Left cardiac atrium (tissue), 4 donors: ENCODE results near the gene CDKN2D. TPM values are rescaled to one million over a fixed set of nuclear protein-coding genes. Genes with fewer than 3 reads are reported as not detected.
"Not testable (repeated sequence)": the region's sequence is repeated elsewhere in the genome, so short reads cannot be mapped to it uniquely, and the experiment has no call there.

Experiments used
- ATAC-seq, 2 donors: fragments of 200-7000 bp; cut with Tn5 transposase; one replicate each; pipeline ENCODE4 v1.9.1; 2020; ENCODE audit warnings: mild to moderate bottlenecking in 2 of 2, moderate library complexity in 2 of 2
- DNase-seq: peaks from one replicate; pipeline ENCODE4 v3.0.0-alpha.2; 2020
- intact Hi-C, 2 donors: fragments of 100-400 bp; cut with DNase I; formaldehyde crosslinking; loops; one replicate each; pipeline versions ENCODE4 v1.14.1 to v1.15.1; 2022 to 2023
- total RNA-seq, 2 donors: library from RNA; stranded (reverse); fragmentation: NEBNext Ultra II Directional; extraction: Animal tissue kit (Norgen Biotek cat#: 25700); gene quantifications; one replicate each; pipeline ENCODE4 v1.2.1, GENCODE V29; 2021
- donor health status: DM: no; HTN: yes; CAD: no.
- donor health status: DM: no; HTN: yes; CAD: no; lungs with severe emphysema.
- donor health status: DM: yes; HTN: yes; CAD: no.
- donor health status: Dilated cardiomyopathy.

Gene CDKN2D
- total RNA-seq, 2 donors from 2014 or later, result 6.6 TPM

GRCh38 chr19:10583036-10583776 lies 14.4 kb upstream of the CDKN2D start:
- ATAC-seq, result no peak
- DNase-seq, result no peak
- intact Hi-C loops, result loop anchor here (2.0 to 5.0 kb wide), 2 partner anchors 60 to 114 kb away; no protein-coding TSS in a partner anchor

- no peak for DNase-seq
- intact Hi-C loops, result loop anchor here (2.0 to 5.0 kb wide), 2 partner anchors 61 to 115 kb away; no protein-coding TSS in a partner anchor
Observed at GRCh38 chr19:10582091-10582490, 13.3 kb upstream of the CDKN2D start.

GRCh38 chr19:10580979-10581631 lies 12.3 kb upstream of the CDKN2D start:
- intact Hi-C loops, result loop anchor here (1.0 to 5.0 kb wide), 2 partner anchors 63 to 116 kb away; no protein-coding TSS in a partner anchor
- DNase-seq, result peak; percentile 88
- ATAC-seq, result peak; percentile 83 to 92

More at GRCh38 chr19:10582091-10582490, 13.3 kb upstream of the CDKN2D start:
- ATAC-seq, result no peak

GRCh38 chr19:10577951-10578350 lies 9.2 kb upstream of the CDKN2D start:
- intact Hi-C loops, result no loop called here
- DNase-seq (no peak), ATAC-seq (no peak)

- no peak for DNase-seq
- intact Hi-C loops, result no loop called here
- no peak for ATAC-seq
Observed at GRCh38 chr19:10575011-10575716, 6.4 kb upstream of the CDKN2D start.

GRCh38 chr19:10574462-10574861 lies 5.7 kb upstream of the CDKN2D start:
- ATAC-seq, result no peak
- intact Hi-C loops, result no loop called here
- no peak for DNase-seq

GRCh38 chr19:10573793-10574192 lies 5.0 kb upstream of the CDKN2D start:
- DNase-seq, ATAC-seq, intact Hi-C loops: not testable (repeated sequence)

GRCh38 chr19:10568062-10568825 lies 535 bp downstream of the CDKN2D start:
- no peak for DNase-seq
- intact Hi-C loops, result loop anchor here in 1 of 2 donors (10.0 kb wide), 1 partner anchor 63 kb away; the partner anchor contains the start of gene KEAP1

GRCh38 chr19:10567656-10568055 lies 1.1 kb downstream of the CDKN2D start:
- intact Hi-C loops, result loop anchor here in 1 of 2 donors (10.0 kb wide), 1 partner anchor 63 kb away; the partner anchor contains the start of gene KEAP1
- no peak for ATAC-seq

More at GRCh38 chr19:10568062-10568825, 535 bp downstream of the CDKN2D start:
- peak in 1 of 2 donors; percentile 5 for ATAC-seq

GRCh38 chr19:10566658-10567410 lies 1.9 kb downstream of the CDKN2D start:
- ATAC-seq (no peak), DNase-seq (peak; percentile 39)
- intact Hi-C loops, result loop anchor here in 1 of 2 donors (10.0 kb wide), 1 partner anchor 62 kb away; the partner anchor contains the start of gene KEAP1

More at GRCh38 chr19:10567656-10568055, 1.1 kb downstream of the CDKN2D start:
- DNase-seq, result no peak

GRCh38 chr19:10566408-10566657 lies 2.4 kb downstream of the CDKN2D start:
- ATAC-seq (no peak), DNase-seq (no peak)
- intact Hi-C loops, result loop anchor here in 1 of 2 donors (10.0 kb wide), 1 partner anchor 62 kb away; the partner anchor contains the start of gene KEAP1

GRCh38 chr19:10565567-10566407 lies 3.0 kb downstream of the CDKN2D start, which contains the start of gene KRI1:
Gene KRI1, minus strand, starts transcription at chr19:10566010. Its CDS starts 11 bp downstream, at chr19:10565999.
- peak; percentile 87 to 88 for ATAC-seq
- intact Hi-C loops, result loop anchor here in 1 of 2 donors (10.0 kb wide), 1 partner anchor 61 kb away; the partner anchor contains the start of gene KEAP1
- DNase-seq, result peak; percentile 99

GRCh38 chr19:10565028-10565566 lies 3.7 kb downstream of the CDKN2D start:
- DNase-seq (peak; percentile 64), ATAC-seq (peak in 1 of 2 donors; percentile 4)
- intact Hi-C loops, result loop anchor here in 1 of 2 donors (10.0 kb wide), 1 partner anchor 60 kb away; the partner anchor contains the start of gene KEAP1

GRCh38 chr19:10562609-10563008 lies 6.2 kb downstream of the CDKN2D start:
- intact Hi-C loops, result loop anchor here in 1 of 2 donors (10.0 kb wide), 1 partner anchor 58 kb away; the partner anchor contains the start of gene KEAP1
- ATAC-seq (no peak), DNase-seq (no peak)

- intact Hi-C loops, result loop anchor here in 1 of 2 donors (10.0 kb wide), 1 partner anchor 55 kb away; the partner anchor contains the start of gene KEAP1
- no peak for DNase-seq
- no peak for ATAC-seq
Observed at GRCh38 chr19:10560154-10560553, 8.6 kb downstream of the CDKN2D start.

- no peak for DNase-seq
- ATAC-seq, result no peak
- intact Hi-C loops, result no loop called here
Observed at GRCh38 chr19:10557603-10558197, 11.1 kb downstream of the CDKN2D start.
